ENCODE results near the gene DCPS. TPM values are rescaled to one million over a fixed set of nuclear protein-coding genes. Genes with fewer than 3 reads are reported as not detected.

Gene DCPS
- total RNA-seq, 1 experiment from 2014 or later = 52.6 TPM

DNA sequence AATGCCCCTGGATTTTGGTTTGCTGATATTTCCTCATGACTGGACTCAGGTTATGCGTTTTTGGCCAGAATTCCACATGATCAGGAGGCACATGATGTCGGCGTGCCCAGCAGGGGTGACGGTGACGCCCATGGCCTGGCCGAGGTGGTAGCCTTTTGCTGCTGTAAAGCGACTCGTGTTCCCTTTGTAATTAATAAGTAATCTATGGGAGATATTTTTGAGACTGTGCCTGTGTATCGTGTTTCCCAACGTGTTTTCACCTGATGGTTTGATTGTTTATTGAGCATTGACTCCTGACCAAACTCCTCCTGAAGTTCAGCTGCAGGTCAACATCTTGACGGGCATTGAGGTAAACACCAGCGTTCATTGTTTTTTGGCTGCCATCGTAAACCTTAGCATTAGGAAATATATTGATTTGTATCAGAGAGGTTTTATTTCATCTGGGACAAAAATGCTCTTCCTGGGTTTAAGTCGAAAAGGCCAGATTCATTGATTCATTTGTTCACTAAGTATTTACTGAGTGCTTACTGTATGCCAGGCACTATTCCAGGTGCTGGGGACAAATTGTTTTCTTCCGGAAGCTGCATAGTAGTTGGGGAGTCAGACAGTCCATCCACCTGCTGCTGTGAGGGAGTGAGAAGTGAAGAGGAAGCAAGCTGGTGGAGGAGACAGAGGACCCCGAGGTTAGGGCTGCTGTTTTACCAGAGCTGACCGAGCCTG, 23.6 kb downstream of the DCPS start:
- Histone ChIP-seq H3K36me3 (ENCODE audit: low read depth, low read length) (no peaks in the 10 kb centered on the region), H3K4me1 (ENCODE audit: insufficient read depth, low read length) (peaks cover 10% of the 10 kb centered on the region), H3F3A (ENCODE audit: low read length, unreplicated experiment) (no peaks in the 10 kb centered on the region), H3K9me3 (ENCODE audit: low read length) (no peaks in the 10 kb centered on the region), H3K4me2 (ENCODE audit: low read length) (no peak overlapping the region), H3K4me3 (ENCODE audit: low read length) (no peak overlapping the region), H3K79me2 (ENCODE audit: low read length) (no peaks in the 10 kb centered on the region), H3K9ac (ENCODE audit: low read length) (no peak overlapping the region), H3K27me3 (ENCODE audit: low read length) (no peaks in the 10 kb centered on the region), H4K20me1 (ENCODE audit: low read length) (no peaks in the 10 kb centered on the region), H3K27ac (ENCODE audit: low read length) (no peak overlapping the region), H3K9me2 (replicated peaks; ENCODE audit: low read length) (no peaks in the 10 kb centered on the region), H2AFZ (ENCODE audit: low read length) (no peak overlapping the region)
- intact Hi-C loops (cut with micrococcal nuclease) = no loop called here
- ChIA-PET POLR2A (ENCODE audit: unreplicated experiment) (no interaction called here), CTCF (no interaction called here)
- no peak for DNase-seq
- TF ChIP-seq, protein P1, sequence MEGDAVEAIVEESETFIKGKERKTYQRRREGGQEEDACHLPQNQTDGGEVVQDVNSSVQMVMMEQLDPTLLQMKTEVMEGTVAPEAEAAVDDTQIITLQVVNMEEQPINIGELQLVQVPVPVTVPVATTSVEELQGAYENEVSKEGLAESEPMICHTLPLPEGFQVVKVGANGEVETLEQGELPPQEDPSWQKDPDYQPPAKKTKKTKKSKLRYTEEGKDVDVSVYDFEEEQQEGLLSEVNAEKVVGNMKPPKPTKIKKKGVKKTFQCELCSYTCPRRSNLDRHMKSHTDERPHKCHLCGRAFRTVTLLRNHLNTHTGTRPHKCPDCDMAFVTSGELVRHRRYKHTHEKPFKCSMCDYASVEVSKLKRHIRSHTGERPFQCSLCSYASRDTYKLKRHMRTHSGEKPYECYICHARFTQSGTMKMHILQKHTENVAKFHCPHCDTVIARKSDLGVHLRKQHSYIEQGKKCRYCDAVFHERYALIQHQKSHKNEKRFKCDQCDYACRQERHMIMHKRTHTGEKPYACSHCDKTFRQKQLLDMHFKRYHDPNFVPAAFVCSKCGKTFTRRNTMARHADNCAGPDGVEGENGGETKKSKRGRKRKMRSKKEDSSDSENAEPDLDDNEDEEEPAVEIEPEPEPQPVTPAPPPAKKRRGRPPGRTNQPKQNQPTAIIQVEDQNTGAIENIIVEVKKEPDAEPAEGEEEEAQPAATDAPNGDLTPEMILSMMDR (conservative IDR thresholded peaks at IDR 0.05; ENCODE audit: low read depth, low read length) = no peak
- no peak for TF ChIP-seq EZH2 (IDR thresholded peaks at IDR 0.05; ENCODE audit: low read length, unreplicated experiment)
- TF ChIP-seq EZH2phosphoT487 (IDR thresholded peaks at IDR 0.05; ENCODE audit: borderline replicate concordance, low read length) = no peak
- no peak for ATAC-seq
- BruUV-seq (replicated peaks) = no TSS peak

DNA sequence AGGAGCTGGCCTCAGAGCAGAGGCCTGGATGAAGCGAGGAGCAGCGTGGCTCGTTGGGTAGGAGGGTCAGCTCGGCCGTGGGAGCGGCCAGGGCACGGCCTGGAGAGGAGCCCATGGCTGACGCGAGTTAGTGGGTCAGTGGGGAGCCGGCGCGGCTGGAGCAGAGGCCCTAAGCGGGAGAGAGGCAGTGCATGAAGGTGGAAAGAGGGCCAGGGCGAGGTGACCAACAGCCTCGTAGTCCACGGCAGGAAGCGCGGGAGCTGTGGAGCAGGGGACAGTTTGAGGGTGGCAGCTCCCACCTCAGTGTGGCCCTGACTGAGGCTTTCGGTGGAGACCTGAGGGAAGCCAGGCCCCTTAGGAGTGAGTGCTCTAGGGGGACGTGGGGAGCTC, 24.1 kb downstream of the DCPS start:
- Histone ChIP-seq H3K9me2 (replicated peaks; ENCODE audit: low read length) (no peaks in the 10 kb centered on the region), H3K4me1 (ENCODE audit: insufficient read depth, low read length) (peaks cover 16% of the 10 kb centered on the region), H2AFZ (ENCODE audit: low read length) (no peak overlapping the region), H3F3A (ENCODE audit: low read length, unreplicated experiment) (no peaks in the 10 kb centered on the region), H3K9me3 (ENCODE audit: low read length) (no peaks in the 10 kb centered on the region), H3K27ac (ENCODE audit: low read length) (no peak overlapping the region), H3K4me3 (ENCODE audit: low read length) (no peak overlapping the region), H3K27me3 (ENCODE audit: low read length) (no peaks in the 10 kb centered on the region), H3K9ac (ENCODE audit: low read length) (no peak overlapping the region), H3K36me3 (ENCODE audit: low read depth, low read length) (no peaks in the 10 kb centered on the region), H4K20me1 (ENCODE audit: low read length) (no peaks in the 10 kb centered on the region), H3K4me2 (ENCODE audit: low read length) (no peak overlapping the region), H3K79me2 (ENCODE audit: low read length) (no peaks in the 10 kb centered on the region)
- ATAC-seq (no peak), DNase-seq (no peak)
- intact Hi-C loops (cut with micrococcal nuclease) = no loop called here
- no peak for TF ChIP-seq EZH2 (IDR thresholded peaks at IDR 0.05; ENCODE audit: low read length, unreplicated experiment)
- TF ChIP-seq EZH2phosphoT487 (IDR thresholded peaks at IDR 0.05; ENCODE audit: borderline replicate concordance, low read length) = no peak
- TF ChIP-seq, protein P1 (conservative IDR thresholded peaks at IDR 0.05; ENCODE audit: low read depth, low read length) = no peak
- BruUV-seq (replicated peaks) = no TSS peak
- ChIA-PET CTCF (no interaction called here), POLR2A (ENCODE audit: unreplicated experiment) (no interaction called here)

DNA sequence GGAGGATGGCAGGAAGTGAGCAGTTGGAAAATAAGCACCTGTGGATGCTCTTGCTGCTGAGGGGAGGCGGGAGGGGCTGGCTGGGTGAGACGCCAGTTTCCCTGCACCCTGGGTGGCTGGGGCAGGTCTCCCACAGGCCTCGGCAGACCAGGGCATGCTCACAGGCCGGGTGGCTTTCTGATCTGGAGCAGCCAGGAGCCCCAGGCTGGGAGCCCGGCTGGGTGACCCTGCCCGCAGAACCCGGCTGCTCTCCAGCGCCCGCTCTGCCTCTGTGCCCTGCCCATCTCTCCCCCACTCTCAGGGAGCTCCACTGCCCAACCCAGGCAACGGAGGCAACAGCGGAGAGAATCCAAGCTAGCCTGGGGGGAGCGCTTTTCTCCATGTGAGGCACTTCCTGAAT, 24.6 kb downstream of the DCPS start:
- no peak overlapping the region for H2AFZ ChIP-seq (ENCODE audit: low read length)
- no peaks in the 10 kb centered on the region for H3K9me3 ChIP-seq (ENCODE audit: low read length)
- intact Hi-C loops (cut with micrococcal nuclease) = no loop called here
- POLR2A ChIA-PET (ENCODE audit: unreplicated experiment) = no interaction called here
- BruUV-seq (replicated peaks) = no TSS peak
- no peaks in the 10 kb centered on the region for H3K79me2 ChIP-seq (ENCODE audit: low read length)
- no peaks in the 10 kb centered on the region for H3K36me3 ChIP-seq (ENCODE audit: low read depth, low read length)
- no peak overlapping the region for H3K4me2 ChIP-seq (ENCODE audit: low read length)
- no peak for DNase-seq
- no peaks in the 10 kb centered on the region for H3K27me3 ChIP-seq (ENCODE audit: low read length)
- ATAC-seq = no peak
- no peak overlapping the region for H3K4me3 ChIP-seq (ENCODE audit: low read length)
- H4K20me1 ChIP-seq (ENCODE audit: low read length) = no peaks in the 10 kb centered on the region
- H3K27ac ChIP-seq (ENCODE audit: low read length) = no peak overlapping the region
- no peaks in the 10 kb centered on the region for H3F3A ChIP-seq (ENCODE audit: low read length, unreplicated experiment)
- TF ChIP-seq, protein P1 (conservative IDR thresholded peaks at IDR 0.05; ENCODE audit: low read depth, low read length) = no peak
- TF ChIP-seq EZH2phosphoT487 (IDR thresholded peaks at IDR 0.05; ENCODE audit: borderline replicate concordance, low read length) (no peak), EZH2 (IDR thresholded peaks at IDR 0.05; ENCODE audit: low read length, unreplicated experiment) (no peak)
- H3K9ac ChIP-seq (ENCODE audit: low read length) = no peak overlapping the region
- H3K9me2 ChIP-seq (replicated peaks; ENCODE audit: low read length) = no peaks in the 10 kb centered on the region
- CTCF ChIA-PET = no interaction called here
- peaks cover 20% of the 10 kb centered on the region for H3K4me1 ChIP-seq (ENCODE audit: insufficient read depth, low read length)

Data from PC-3 (cell line).